Stimulated activated CD4-positive, alpha-beta T cell treated with anti-CD3 and anti-CD28 coated beads, TNF-alpha, amount 100 ng/mL, for 4 hours (primary cell): ENCODE measurements around the gene MCTP1.
"Not testable (repeated sequence)": the region's sequence is repeated elsewhere in the genome, so short reads cannot be mapped to it uniquely, and the experiment has no call there.

ENCODE experiments used
- DNase-seq, 3 experiments: peaks; one replicate each; pipeline ENCODE4 v3.0.0-alpha.2; 2020; ENCODE audit warnings: low read depth in 3 of 3

MCTP1 gene

DNA sequence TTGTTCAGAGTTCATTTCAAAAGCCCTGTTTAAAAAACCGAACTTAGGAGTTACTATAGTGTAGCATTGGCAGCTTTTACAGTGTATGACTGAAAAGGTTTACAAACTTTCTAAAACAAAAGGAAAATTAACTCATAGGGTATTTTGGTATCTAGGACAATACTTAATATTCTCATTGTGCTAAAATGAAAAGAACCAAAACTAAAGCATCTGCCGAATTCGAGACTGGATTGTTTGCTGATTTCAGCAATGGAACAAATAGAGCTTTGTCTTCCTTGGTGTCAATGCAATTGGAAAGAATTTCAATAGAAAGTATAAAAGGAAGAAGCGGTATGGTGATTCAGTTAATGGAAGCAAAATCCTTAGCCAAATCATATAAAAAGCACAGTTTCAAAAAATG lies 412.4 kb downstream of the MCTP1 start:
- no peak for DNase-seq

DNA sequence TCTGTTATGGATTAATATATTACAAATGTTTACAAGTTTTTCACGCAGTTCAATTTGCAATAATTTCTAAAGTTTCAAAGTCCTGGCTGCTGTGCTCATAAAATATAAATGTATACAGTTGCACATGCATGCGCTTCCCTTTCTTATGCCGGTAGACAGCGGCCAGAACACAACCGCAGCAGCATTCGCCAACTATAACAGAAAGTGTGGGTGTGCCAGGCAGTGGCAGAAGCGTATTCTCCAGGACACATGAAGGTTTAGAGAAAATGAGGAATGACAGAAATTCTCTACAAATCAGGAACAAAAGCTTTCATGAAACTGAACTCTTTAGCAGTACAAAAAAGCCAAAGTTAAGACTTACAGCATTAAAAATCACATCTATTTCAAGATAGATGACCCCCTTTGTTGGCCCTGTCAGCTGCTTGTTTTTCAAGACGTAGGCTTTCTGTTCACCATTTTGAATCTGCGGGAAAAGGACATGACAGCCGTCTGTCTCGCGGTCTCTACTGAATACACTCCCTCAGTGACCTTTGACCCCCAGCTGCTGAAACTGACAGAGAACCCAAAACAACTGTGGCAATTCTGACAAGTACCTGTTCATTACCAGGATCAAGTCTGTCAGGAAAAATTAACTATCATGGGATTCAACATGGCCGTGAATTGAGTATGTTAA lies 414.2 kb downstream of the MCTP1 start:
- no peak for DNase-seq

DNA sequence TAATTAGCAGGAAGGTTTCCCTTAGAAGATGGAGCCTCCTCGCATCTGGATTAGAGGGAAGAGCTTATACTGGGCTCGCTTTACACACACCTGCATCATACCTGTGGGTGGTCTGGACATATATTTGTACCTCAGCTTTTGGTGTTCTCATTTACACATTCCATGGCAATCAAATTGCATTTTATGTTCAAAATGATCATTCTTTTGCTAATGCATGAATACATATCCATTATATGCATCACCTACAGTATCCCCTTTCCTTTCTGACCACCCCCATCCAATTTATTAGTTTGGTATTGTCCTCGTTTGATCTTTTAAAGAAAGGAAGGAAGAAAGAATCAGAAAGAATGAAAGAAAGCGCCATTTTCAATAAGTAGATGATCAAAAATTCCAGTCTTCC lies 415.0 kb downstream of the MCTP1 start:
- DNase-seq: no peak

DNA sequence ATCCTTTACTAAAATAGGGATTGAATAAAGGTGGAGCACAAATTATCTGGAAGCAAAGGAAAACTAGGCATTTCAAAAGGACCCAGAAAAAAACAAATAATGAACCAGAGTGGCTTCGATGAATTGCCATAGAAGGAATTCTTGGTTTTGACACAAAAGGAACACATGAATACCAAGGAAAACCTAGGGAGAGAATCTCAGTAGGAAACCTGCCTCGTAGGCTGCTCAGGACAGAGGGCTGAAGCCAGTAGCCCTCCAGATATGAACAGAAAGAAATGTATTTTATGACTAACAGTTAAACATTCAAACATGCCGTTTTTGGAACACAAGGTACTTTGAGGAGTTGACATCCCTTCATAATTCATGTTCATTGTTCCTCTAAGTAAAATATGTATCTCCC lies 420.9 kb downstream of the MCTP1 start:
- no peak for DNase-seq

DNA sequence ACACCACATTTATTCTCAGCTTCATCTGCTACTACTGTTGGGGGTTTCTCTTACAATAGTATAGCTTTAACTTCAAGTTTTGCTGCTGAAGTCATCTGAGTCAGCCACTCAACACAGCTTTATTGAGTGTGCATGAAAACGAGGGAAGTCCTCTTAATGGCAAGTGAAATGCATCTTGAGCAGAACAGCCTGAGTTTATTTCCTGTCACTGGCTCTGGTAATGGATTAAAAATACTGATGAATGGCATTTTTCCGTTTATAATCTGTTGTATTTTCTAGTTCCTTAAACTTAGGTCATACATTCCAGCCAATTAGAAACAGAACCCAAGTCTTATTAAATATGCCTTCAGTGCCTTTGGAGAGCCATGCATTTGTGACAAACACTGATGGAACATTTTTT lies 427.8 kb downstream of the MCTP1 start:
- no peak for DNase-seq

DNA sequence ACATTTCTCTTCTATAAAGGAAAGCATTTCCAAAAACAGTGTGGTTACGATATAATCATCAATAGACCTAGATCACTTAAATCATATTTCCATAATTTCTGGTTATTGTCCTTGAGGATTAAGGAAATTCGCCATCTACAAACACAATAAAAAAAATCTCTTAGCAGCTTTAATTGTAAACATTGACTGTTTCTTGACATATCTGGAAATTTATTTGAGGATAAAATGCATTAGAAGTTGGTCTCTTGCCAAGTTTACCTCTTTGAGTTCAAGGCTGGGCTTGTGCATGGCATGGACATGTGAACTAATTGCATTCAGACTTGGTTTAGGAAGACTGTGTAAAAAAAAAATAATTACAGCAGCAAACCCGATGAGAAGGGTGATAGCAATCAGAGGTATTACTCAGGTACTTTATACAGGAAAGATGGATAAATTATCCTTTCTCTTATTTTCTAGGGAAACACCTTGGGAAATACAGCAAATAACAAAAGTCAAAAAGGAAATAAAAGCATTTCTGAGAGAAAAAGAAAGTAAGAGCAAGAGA lies 428.6 kb downstream of the MCTP1 start:
- no peak for DNase-seq

DNA sequence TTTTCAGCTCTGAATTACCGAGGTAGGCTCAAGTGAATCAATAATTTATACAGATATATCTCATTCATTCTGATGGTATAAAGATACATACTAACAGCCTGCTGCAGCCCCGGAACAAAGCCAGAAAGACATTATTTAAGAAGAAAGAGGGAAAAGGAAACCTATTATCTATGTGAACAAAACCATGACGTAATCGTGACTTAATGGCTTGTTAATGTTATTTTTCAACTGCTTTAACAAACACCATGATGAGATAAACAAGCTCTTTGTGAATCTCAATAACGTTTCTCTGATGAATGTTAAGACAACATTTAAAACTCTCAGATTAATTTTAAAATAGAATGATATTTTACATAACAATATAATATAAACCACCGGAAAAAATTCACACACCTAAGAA lies 429.4 kb downstream of the MCTP1 start:
- DNase-seq: no peak

DNA sequence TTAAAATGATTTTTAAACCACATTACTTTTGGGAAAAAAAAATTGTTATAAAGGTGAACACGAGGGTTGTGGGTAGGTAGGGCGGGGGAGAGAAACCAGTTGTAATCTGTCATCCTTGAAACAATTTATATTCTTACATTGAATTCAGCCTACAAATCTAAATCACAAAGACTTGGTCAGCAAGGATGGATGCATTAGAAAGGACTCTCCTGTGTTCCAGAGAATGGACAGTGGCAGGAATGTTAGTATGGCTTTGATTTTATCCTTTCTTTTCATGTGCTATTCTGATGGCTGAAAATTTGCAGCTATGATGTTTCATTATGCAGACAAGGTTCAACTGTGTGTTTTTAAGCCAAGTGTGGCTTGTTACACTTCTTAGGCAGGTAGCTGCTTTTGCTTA lies 431.8 kb downstream of the MCTP1 start:
- DNase-seq: no peak

DNA sequence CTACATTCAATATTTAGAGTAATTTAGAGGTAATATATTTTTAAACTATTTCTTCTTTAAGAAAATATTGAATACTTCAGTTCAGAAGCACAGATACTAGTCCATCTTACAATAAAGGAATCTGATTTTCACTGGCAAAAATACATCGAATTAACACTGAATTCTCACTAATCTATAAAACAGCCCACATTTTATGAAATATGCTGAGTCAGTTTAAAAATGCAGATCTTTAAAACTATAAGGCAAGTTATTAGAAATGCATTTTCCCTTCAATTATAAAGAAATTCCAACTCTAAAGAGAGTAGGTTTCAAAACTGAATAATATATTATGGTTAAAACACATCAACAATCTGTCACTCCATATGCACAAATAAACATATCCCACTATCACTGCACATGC lies 433.9 kb downstream of the MCTP1 start:
- no peak for DNase-seq

DNA sequence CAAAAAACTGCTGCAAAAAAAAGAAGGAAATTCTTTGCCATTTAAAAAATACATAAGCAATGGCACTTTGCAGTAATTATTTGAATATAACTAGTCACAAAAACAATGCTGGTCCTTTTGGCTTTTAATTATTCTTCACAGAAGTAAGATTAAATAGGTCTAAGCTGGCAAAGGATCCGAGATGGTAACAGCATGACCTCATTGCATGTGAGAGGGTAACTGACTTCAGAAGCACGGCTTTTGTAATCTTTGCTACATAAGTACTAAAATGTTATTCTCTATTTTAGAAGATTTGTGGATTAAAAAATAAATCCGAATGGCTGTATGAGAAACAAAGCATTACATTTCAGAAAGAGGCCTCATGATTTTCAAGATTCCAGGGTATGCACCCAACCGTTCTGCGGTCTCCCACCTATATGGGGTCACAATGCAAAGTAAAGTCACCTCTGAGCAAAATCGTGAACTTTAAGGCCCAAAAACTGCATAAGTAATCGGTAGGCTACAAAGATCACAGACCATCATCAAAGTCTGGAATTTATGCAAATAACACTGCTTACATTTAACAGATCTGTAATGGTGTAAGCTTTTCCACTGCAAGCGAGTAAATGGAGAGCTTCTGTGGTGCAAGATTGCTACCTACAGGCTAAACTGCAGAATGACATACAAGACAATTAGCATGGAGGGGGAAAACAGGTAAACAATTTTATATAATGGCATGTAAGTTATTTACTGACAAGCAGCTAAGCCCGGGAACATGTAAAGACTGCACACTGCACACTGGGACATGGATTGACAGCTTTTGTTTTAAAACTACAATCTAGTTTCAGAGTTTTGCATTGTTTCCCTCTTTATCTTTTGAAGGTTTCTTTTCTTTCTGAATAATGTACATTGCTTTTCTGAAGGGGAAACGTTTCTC lies 434.8 kb downstream of the MCTP1 start:
- DNase-seq: no peak

DNA sequence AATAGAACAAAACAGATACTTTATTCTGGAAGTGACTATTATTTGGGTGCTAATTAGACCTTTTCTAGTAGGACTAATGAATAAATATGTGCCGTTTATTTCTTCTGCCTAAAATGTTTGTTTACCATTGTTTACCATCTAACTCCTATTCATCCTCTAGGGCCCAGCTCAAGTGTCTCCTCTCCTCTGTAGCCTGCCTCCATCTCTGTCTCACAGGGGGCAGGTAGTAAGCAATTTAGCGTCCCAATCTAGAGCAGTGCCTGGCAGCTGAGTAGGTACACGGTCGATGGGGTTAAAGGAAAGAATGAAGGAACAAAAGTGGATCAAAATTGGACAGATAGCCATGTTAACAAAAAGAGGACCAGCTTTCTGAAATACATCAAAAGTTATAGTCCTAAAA lies 435.6 kb downstream of the MCTP1 start:
- DNase-seq: no peak

DNA sequence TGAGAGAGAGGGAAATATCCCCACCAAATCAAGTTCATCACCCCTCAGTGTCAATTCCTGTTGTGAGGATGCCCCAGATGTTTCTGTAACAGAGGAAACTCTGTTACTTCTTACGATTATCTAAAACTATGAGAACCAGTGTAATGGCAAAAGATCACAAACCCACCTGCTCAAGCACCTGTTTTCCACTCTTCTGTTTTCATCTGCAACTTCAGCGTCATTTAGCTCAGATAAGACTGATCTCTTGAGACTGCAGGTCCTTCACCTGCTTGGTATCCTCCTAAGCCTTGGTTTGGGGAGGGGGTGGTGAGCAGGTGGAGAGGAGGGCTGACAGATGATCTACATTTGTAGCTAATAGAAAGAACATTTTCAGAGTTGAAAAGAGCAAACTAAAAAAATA lies 437.2 kb downstream of the MCTP1 start:
- DNase-seq: no peak

DNA sequence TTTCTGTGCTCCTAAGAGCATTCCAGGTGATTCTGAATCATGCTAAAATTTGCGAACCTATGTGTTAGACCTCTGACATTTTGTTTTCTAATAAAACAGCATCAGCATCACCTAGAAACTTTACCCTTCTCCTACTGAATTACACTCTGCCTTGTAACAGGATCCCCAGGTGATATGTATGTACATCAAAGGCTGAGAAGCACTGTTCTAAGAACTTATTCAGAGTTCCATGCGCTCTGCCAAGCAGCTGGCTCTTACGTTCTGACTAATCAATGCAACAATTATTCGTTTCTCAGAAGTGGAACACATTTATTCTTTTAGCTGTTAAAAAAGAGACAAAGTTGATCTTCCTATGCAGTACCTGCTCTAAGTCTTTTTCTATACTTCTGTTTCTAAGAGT lies 437.9 kb downstream of the MCTP1 start:
- DNase-seq: no peak

DNA sequence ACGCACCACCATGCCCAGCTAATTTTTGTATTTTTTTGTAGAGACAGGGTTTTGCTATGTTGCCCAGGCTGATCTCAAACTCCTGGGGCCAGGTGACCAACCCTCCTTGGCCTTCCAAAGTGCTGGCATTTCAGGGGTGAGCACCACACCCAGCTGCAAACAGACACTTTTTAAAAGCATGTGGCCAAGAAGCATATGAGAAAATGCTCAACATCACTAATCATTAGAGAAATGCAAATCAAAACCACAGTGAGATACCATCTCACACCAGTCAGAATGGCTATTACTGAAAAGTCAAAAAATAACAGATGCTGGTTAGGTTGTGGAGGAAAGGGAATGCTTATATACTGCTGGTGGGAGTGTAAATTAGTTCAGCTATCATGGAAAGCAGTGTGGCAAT lies 439.2 kb downstream of the MCTP1 start:
- DNase-seq: not testable (repeated sequence)

DNA sequence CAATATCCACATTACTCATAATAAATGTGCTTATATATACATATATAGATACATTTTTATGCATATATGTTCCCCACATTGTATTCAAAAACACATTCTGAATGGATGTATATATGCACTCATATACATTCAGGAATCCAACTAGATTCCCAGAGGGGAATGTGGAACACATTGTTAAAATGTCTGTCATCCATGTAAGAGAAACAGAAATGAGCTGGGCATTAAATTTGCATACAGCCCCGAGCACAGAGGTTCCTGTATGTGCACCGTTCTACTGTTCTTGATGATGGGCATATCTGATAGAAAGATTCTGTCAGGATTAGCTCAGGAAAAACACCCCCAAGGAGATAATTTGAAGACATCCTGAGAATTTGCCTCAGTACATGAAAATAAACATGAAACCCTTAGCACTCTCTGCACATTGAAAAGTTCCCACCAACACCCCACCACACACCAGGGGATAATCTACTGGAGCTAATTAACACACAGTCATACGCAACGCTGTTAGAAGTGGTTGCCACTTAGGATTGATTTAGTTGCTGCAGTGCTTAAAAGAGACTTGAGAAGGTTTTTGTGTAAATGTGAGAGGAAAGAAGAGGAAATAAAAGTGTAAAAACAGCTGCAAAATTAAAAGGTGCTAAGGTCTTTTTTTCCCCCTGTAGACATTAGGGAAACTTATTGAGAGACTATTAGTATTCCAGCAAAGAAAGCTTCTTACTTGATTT lies 443.1 kb downstream of the MCTP1 start:
- DNase-seq: no peak

DNA sequence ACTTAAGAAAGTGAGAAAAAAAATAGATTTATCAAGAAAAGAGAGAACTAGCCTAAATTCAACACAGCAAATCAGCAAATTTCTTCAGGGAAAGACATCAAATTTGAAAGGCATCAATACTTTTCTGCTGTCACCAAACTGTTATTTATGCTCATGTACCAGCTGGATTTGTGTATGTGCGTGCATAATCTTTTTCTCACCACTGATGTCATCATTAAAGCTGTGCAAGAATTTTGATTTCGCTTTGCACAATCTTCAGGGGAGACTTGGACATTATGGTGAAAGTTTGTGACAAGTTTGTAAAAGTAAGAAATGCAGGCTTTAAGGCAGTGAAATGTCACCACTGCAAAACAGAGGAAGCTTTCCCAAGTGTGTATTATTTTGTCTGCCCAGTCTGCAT lies 451.0 kb downstream of the MCTP1 start:
- no peak for DNase-seq

DNA sequence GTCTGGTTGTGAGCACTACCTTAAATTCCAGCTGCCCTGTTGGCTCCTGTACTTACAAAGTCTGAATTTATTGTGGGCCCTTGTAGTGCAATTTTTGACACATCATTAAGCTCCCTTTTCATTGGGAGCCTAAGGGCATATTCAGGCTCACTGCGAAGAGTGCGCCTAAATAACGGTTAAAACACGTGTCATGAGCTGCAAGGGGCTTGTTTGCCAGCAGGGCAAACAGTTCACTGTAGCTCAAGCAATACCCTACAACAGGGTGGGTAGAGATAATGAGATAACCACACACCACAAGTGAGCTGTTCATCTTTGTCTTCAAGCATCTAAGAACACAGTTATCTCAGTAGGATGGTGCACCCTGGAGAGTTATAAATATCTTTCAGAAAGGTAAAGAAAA lies 452.2 kb downstream of the MCTP1 start:
- no peak for DNase-seq

DNA sequence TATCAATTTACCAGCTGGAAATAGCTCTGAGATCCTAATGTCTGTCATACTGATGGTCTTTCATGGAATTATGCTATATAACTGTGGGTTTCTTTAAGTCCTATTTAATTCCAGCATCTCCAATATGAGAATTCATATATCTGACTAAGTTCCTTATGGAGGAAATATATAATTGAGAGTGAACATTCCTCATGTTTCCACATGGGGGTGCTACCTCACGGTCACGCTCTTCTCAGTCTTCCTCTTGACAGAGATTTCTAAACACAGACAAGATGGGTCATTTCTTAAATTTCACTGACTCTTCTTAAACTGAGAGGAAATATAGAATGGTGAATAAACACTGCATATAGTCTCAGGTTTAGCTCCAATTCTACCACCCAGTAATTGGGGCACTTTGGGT lies 454.4 kb downstream of the MCTP1 start:
- no peak for DNase-seq

DNA sequence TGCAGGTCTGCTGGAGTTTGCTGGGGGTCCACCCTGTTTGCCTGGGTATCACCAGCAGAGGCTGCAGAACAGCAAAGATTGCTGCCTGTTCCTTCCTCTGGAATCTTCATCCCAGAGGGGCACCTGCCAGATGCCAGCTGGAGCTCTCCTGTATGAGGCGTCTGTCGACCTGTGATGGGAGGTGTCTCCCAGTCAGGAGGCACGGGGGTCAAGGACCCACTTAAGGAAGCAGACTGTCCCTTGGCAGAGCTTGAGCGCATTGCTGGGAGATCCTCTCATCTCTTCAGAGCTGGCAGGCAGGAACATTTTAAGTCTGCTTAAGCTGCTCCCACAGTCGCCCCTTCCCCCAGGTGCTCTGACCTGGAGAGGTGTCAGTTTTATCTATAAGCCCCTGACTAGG lies 456.7 kb downstream of the MCTP1 start:
- not testable (repeated sequence) for DNase-seq

DNA sequence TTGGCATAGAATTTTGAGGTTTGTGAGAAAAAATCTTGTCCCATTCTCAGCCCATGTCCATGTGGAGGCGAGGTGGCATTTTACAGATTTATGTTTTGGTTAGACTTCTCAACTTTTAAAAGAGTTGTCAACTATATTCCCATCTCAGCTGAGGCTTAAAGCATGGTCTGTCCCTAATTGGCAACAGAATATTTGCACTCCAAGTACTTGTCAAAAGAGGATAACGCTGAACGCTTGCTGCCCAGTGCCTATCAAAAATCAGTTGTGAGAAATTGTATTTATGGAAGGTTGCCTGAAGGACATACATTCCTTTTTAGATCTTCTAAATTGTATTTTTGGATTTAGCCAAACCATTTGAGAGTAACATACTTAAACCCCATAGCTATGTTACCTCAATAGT lies 464.4 kb downstream of the MCTP1 start:
- no peak for DNase-seq

DNA sequence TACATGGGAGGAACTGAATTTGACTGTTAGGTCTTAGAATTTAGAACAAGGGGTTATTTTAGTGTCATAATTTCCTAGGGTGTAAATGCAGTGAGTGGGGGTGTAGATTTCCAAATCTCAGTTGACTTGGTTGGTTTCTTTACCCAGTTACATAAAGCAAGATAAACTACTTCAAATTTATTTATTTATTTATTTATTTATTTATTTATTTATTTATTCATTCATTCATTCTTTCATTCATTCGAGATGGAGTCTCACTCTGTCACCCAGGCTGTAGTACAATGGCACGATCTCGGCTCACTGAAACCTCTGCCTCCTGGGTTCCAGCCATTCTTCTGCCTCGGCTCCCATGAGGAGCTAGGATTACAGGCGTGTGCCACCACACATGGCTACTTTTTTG lies 466.0 kb downstream of the MCTP1 start:
- DNase-seq: no peak

DNA sequence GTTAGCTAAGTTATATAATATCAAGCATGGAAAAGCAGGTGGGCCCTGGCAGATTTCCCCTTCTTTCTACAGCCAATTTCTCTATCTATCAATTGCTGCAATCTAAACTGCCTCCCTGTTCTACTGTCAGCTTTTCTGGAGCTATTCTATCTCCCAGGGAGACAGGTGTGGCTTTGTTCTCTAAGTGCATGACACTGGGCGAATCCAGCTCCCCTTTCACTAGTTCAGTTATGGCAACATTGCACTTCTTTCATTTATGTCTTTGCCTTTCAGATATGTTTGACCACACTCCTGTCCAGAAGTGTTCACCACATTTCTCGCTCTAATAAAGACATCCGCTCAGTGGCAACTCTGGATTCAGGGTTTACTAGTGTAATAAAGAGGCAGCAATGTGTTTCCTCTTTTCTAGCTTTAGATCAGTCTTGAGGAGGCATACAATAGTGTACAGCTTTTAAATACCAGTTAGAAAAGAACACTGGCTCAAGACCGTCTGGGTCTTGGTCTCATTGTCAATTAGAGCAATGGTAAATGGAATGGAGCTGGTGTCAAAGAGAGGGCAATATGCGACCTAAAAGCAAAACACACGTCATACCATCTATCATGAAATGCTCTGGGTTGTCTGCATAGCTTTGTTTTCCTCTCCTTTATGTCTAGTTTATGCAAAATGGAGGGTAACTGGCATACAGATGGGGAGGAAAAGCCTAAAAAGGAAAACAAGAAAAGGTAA lies 469.4 kb downstream of the MCTP1 start:
- no peak for DNase-seq
